22Rv1 (cell line): ENCODE measurements around the gene ACMSD.
"Not testable (repeated sequence)": the region's sequence is repeated elsewhere in the genome, so short reads cannot be mapped to it uniquely, and the experiment has no call there.

Experiments used
- H3K27ac ChIP-seq: fragments of 450-650 bp; 2 replicates; pipeline ENCODE4 v1.5.1; 2017
- ZFX ChIP-seq: fragments of 450-650 bp; IDR thresholded peaks from 2 replicates; pipeline ENCODE4 v1.6.1; 2017; ENCODE audit warnings: antibody characterized with exemption, borderline replicate concordance
- TF ChIP-seq, protein P1 (sequence below): fragments of 450-650 bp; IDR thresholded peaks from 2 replicates; pipeline ENCODE4 v1.5.1; 2017; ENCODE audit warnings: mild to moderate bottlenecking

Gene ACMSD

DNA sequence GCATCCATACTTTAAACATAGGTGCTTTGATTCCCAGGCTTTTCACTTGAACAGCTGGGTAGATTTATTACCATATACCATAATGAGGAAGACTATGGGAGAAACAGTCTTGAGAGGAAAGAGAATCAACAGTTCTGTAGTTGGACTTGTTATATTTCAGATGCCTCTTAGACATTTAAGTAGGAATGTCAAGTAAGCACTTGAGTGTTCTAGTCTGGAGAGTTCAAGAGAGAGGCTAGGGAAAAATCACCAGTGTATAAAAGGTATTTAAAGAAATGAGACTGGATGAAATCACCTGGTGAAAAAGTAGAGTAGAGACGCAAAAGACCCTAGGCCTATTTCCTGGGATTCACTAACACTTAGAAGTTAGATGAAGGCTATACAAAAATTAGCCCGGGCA lies 66.8 kb downstream of the ACMSD start:
- TF ChIP-seq, protein P1, sequence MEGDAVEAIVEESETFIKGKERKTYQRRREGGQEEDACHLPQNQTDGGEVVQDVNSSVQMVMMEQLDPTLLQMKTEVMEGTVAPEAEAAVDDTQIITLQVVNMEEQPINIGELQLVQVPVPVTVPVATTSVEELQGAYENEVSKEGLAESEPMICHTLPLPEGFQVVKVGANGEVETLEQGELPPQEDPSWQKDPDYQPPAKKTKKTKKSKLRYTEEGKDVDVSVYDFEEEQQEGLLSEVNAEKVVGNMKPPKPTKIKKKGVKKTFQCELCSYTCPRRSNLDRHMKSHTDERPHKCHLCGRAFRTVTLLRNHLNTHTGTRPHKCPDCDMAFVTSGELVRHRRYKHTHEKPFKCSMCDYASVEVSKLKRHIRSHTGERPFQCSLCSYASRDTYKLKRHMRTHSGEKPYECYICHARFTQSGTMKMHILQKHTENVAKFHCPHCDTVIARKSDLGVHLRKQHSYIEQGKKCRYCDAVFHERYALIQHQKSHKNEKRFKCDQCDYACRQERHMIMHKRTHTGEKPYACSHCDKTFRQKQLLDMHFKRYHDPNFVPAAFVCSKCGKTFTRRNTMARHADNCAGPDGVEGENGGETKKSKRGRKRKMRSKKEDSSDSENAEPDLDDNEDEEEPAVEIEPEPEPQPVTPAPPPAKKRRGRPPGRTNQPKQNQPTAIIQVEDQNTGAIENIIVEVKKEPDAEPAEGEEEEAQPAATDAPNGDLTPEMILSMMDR = no peak
- TF ChIP-seq ZFX = no peak

DNA sequence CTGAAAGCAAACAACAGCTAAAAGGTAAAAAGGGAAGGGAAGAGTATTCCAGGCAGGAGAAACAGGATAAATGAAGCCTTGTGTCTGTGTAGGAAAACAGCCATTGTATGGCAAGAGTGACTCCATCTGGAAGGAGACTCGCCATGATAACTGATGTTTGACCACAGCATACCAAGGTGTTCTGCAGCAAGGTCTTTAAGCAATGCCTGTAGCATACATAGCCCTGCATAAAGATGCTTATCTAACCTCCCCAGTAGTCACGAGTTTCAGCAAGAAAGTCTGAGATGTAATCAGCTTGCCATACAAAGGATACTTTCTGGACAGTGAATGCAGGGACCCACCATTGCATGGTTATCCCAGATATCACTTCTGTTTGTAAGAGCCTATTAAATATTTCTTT lies 68.3 kb downstream of the ACMSD start:
- TF ChIP-seq, protein P1 = no peak
- no peak for TF ChIP-seq ZFX
- H3K27ac ChIP-seq = no peak overlapping the region

More for the DNA sequence above, 66.8 kb downstream of the ACMSD start:
- no peak overlapping the region for H3K27ac ChIP-seq

DNA sequence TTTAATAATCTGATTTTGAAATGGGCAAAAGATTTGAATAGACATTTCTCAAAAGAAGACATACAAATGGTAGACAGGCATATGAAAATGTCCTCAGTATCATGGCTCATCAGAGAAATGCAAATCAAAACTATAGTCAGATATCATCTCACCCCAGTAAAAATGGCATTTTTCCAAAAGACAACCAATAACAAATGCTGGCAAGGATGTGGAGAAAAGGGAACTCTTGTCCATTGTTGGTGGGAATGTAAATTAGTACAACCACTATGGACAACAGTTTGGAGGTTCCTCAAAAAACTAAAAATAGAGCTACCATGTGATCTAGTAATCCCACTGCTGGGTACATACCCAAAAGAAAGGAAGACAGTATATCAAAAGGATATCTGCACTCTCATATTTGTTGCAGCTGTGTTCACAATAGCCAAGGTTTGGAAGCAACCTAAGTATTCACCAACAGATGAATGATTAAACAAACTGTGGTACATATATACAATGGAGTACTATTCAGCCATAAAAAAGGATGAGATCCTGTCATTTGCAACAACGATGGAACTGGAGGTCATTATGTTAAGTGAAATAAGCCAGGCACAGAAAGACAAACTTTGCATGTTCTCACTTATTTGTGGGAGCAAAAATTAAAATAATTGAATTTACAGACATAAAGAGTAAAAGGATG lies 69.2 kb downstream of the ACMSD start:
- H3K27ac ChIP-seq = not testable (repeated sequence)

DNA sequence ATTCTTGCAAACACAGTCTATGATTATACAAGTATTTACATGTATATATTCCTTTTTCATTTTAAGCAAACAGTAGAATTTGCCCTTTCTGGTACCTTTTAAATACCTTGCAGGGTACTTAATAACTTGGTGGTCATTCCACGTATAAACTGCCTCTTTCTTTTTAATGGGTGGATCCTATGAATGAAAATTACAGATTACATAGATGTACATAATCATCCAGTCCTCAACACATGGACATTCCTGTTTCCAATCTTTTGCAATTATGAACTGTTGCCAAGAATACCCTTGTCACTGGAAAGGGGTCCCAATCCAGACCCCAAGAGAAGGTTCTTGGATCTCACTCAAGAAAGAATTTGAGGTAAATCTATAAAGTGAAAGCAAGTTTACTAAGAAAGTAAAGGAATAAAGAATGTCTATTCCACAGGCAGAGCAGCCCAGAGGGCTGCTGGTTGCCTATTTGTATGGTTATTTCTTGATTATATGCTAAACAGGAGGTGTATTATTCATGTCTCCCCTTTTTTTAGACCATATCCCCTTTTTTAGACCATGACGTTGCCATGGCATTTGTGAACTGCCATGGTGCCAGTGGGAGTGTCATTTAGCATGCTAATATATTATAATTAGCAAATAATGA lies 72.5 kb downstream of the ACMSD start:
- no peak overlapping the region for H3K27ac ChIP-seq
- TF ChIP-seq, protein P1 = no peak
- TF ChIP-seq ZFX = no peak

DNA sequence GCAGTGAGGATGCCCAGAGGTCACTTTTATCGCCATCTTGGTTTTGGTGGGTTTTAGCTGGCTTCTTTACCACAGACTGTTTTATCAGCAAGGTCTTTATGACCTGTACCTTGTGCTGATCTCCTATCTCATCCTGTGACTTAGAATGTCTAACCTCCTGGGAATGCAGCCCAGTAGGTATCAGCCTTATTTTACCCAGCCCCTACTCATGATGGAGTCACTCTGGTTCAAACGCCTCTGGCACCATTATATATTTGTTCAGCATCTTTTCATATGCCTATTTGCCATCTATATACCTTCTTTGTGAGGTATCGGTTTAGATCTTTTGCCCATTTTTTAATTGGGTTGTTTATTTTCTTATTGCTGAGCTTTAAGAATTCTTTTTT lies 73.0 kb downstream of the ACMSD start:
- TF ChIP-seq, protein P1 = no peak
- no peak for TF ChIP-seq ZFX
- no peak overlapping the region for H3K27ac ChIP-seq

DNA sequence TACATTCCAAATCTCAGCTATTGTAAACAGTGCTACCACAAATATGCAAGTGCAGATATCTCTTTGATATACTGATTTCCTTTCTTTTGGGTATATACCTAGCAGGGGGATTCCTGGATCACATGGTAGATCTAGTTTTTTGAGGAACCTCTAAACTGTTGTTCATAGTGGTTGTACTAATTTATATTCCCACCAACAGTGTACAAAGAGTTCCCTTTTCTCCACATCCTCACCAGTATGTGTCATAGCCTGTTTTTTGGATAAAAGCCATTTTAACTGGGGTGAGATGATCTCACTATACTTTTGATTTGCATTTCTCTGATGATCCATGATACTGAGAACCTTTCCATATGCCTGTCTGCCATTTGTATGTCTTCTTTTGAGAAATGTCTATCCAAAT lies 73.9 kb downstream of the ACMSD start:
- TF ChIP-seq, protein P1 = no peak
- TF ChIP-seq ZFX = no peak
- H3K27ac ChIP-seq = no peak overlapping the region

DNA sequence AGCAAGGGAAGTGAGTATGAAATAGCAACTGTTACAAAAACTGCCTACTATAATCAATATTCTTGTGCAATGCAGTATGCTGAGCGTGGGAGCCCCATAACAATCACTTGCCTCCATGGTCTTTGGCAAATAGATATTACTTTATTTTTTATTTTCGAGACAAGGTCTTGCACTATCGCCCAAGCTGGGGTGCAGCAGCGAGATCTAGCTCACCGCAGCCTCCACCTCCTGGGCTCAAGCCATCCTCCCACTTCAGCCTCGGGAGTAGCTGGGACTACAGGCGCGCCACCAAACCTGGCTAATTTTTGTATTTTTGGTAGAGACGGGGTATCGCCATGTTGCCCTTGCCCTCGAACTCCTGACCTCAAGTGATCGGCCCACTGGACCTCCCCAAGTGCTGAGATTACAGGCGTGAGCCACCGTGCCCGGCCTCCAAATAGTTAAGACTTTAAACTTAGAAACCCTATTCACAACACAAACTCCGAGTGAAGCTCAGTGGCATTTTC lies 79.0 kb downstream of the ACMSD start:
- H3K27ac ChIP-seq = peak overlapping the region; percentile 92
- TF ChIP-seq, protein P1 = no peak
- TF ChIP-seq ZFX = no peak
